HEK293T (cell line): ENCODE data around the gene GPHA2.

Experiments used
- CTCF ChIA-PET: fragments of 350-600 bp; formaldehyde crosslinking; extraction: SDS; loops from one replicate; lab custom pipeline; 2021; ENCODE audit warnings: antibody characterized with exemption, inconsistent platforms; lab: Yijun Ruan, JAX
- POLR2A ChIA-PET: fragments of 350-600 bp; formaldehyde crosslinking; extraction: SDS; loops from one replicate; lab custom pipeline; 2020; ENCODE audit warnings: antibody characterized with exemption, inconsistent platforms; lab: Yijun Ruan, JAX
- DNase-seq: peaks from one replicate; pipeline ENCODE4 v3.0.0; 2012; ENCODE audit warnings: mixed read lengths; ENCODE audit errors: extremely low spot score
- ARNT ChIP-seq: fragments of 450-650 bp; IDR thresholded peaks from 2 replicates; pipeline ENCODE4 v1.6.1; 2017; ENCODE audit warnings: mild to moderate bottlenecking
- BHLHE40 ChIP-seq: fragments of 450-650 bp; IDR thresholded peaks from 2 replicates; pipeline ENCODE4 v1.6.1; 2016; ENCODE audit warnings: mild to moderate bottlenecking, moderate library complexity, borderline replicate concordance
- CTBP1 ChIP-seq: fragments of 450-650 bp; IDR thresholded peaks from 2 replicates; pipeline ENCODE4 v1.6.1; 2016; ENCODE audit warnings: borderline replicate concordance
- ELF4 ChIP-seq: fragments of 450-650 bp; IDR thresholded peaks from 2 replicates; pipeline ENCODE4 v1.6.1; 2017; ENCODE audit warnings: antibody characterized with exemption
- FOXA1 ChIP-seq: fragments of 450-650 bp; IDR thresholded peaks from 2 replicates; pipeline ENCODE4 v1.6.1; 2016; ENCODE audit warnings: mild to moderate bottlenecking
- FOXK2 ChIP-seq: fragments of 450-650 bp; IDR thresholded peaks from 2 replicates; pipeline ENCODE4 v1.6.1; 2016; ENCODE audit warnings: mild to moderate bottlenecking
- FOXM1 ChIP-seq: fragments of 450-650 bp; IDR thresholded peaks from 2 replicates; pipeline ENCODE4 v1.6.1; 2017; ENCODE audit warnings: mild to moderate bottlenecking, borderline replicate concordance
- HDGF ChIP-seq: fragments of 450-650 bp; IDR thresholded peaks from 2 replicates; pipeline ENCODE4 v1.6.1; 2017; ENCODE audit warnings: antibody characterized with exemption, borderline replicate concordance
- L3MBTL2 ChIP-seq: fragments of 450-650 bp; conservative IDR thresholded peaks from 2 replicates; pipeline ENCODE4 v1.6.1; 2016; ENCODE audit warnings: mild to moderate bottlenecking
- LEF1 ChIP-seq: fragments of 450-650 bp; IDR thresholded peaks from 2 replicates; pipeline ENCODE4 v1.6.1; 2017; ENCODE audit warnings: mild to moderate bottlenecking, borderline replicate concordance
- NFRKB ChIP-seq: fragments of 450-650 bp; IDR thresholded peaks from 2 replicates; pipeline ENCODE4 v1.6.1; 2016; ENCODE audit warnings: mild to moderate bottlenecking, moderate library complexity
- PKNOX1 ChIP-seq: fragments of 450-650 bp; IDR thresholded peaks from 2 replicates; pipeline ENCODE4 v1.6.1; 2016
- SP1 ChIP-seq: fragments of 450-650 bp; IDR thresholded peaks from 2 replicates; pipeline ENCODE4 v1.6.1; 2017
- SUZ12 ChIP-seq: fragments of 450-650 bp; IDR thresholded peaks from 2 replicates; pipeline ENCODE4 v1.6.1; 2016; ENCODE audit warnings: mild to moderate bottlenecking
- TARDBP ChIP-seq: fragments of 450-650 bp; IDR thresholded peaks from 2 replicates; pipeline ENCODE4 v1.6.1; 2016
- ZNF384 ChIP-seq: fragments of 450-650 bp; IDR thresholded peaks from 2 replicates; pipeline ENCODE4 v1.6.1; 2016

The GPHA2 gene

GRCh38 chr11:64887234-64887756 lies 48.4 kb downstream of the GPHA2 start:
- DNase-seq: no peak
- ChIA-PET CTCF (interaction anchor here (0.8 to 1.5 kb wide), 8 partner anchors 22 to 143 kb away, joined by 3 to 8 read pairs (median 4); partner anchors contain the start of genes CDC42BPG and RASGRP2), POLR2A (interaction anchor here (0.9 to 1.8 kb wide), 3 partner anchors 23 to 58 kb away, joined by 3 to 13 read pairs (median 3); no protein-coding TSS in a partner anchor)
- TF ChIP-seq TARDBP (no peak), BHLHE40 (no peak), L3MBTL2 (no peak; the same call in 1 of the 2 replicates), CTBP1 (no peak), SP1 (no peak), ARNT (no peak), FOXA1 (no peak), FOXM1 (no peak), SUZ12 (no peak), LEF1 (no peak), PKNOX1 (no peak), HDGF (no peak), ELF4 (no peak), ZNF384 (no peak), NFRKB (no peak), FOXK2 (no peak)

- TF ChIP-seq ZNF384 (no peak), ELF4 (no peak), FOXM1 (no peak), FOXA1 (no peak), NFRKB (no peak), SP1 (no peak), ARNT (no peak), L3MBTL2 (no peak), FOXK2 (no peak), HDGF (no peak)
- ChIA-PET CTCF (interaction anchor here (1.2 to 1.6 kb wide), 5 partner anchors 8 to 41 kb away, joined by 3 to 5 read pairs (median 4); partner anchors contain the start of gene CDC42BPG), POLR2A (interaction anchor here (1.0 to 1.1 kb wide), 2 partner anchors 107 to 112 kb away, joined by 3 read pairs; no protein-coding TSS in a partner anchor)
- no peak for DNase-seq
Measured at GRCh38 chr11:64885367-64886286, 50.1 kb downstream of the GPHA2 start.
